Activated T-helper 2 cell treated with anti-CD3 and anti-CD28 coated beads, Interferon-gamma antibody, Interleukin-2, Interleukin-4, amounts not matched to agents 10 μg/mL and 5 μg/mL and 100 μg/mL, durations not matched to agents 14 hours and 24 hours and 36 hours (primary cell): ENCODE measurements around the gene TMEM222. TPM values are rescaled to one million over a fixed set of nuclear protein-coding genes. Genes with fewer than 3 reads are reported as not detected.
A peak's percentile ranks its signal among the peaks of the same experiment; 100 is the strongest.
"Not testable (repeated sequence)": the region's sequence is repeated elsewhere in the genome, so short reads cannot be mapped to it uniquely, and the experiment has no call there.

ENCODE experiments used
- DNase-seq: peaks from one replicate; pipeline ENCODE4 v3.0.0; 2021; ENCODE audit warnings: low spot score
- H3K27ac Mint-ChIP-seq: one replicate; pipeline ENCODE4 v1.8.0; 2021; ENCODE audit warnings: mixed read lengths
- H3K27me3 Mint-ChIP-seq: one replicate; pipeline ENCODE4 v1.8.0; 2021; ENCODE audit warnings: low read depth, mixed read lengths
- H3K36me3 Mint-ChIP-seq: one replicate; pipeline ENCODE4 v1.8.0; 2021; ENCODE audit warnings: low read depth, mixed read lengths
- H3K4me1 Mint-ChIP-seq: one replicate; pipeline ENCODE4 v1.8.0; 2021; ENCODE audit warnings: low read depth, mixed read lengths
- H3K4me3 Mint-ChIP-seq: one replicate; pipeline ENCODE4 v1.8.0; 2021; ENCODE audit warnings: low read depth, mild to moderate bottlenecking, moderate library complexity, mixed read lengths
- H3K9me3 Mint-ChIP-seq: one replicate; pipeline ENCODE4 v1.8.0; 2021; ENCODE audit warnings: mixed read lengths
- intact Hi-C: fragments of 100-400 bp; cut with micrococcal nuclease; formaldehyde crosslinking; loops from one replicate; pipeline ENCODE4 v1.15.1; 2023
- total RNA-seq: library from RNA; stranded (reverse); gene quantifications from 2 replicates; pipeline ENCODE4 v1.2.3, GENCODE V29; 2022

The TMEM222 gene, protein sequence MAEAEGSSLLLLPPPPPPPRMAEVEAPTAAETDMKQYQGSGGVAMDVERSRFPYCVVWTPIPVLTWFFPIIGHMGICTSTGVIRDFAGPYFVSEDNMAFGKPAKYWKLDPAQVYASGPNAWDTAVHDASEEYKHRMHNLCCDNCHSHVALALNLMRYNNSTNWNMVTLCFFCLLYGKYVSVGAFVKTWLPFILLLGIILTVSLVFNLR
- total RNA-seq: 32.1 and 35.7 TPM in 2 replicates

DNA sequence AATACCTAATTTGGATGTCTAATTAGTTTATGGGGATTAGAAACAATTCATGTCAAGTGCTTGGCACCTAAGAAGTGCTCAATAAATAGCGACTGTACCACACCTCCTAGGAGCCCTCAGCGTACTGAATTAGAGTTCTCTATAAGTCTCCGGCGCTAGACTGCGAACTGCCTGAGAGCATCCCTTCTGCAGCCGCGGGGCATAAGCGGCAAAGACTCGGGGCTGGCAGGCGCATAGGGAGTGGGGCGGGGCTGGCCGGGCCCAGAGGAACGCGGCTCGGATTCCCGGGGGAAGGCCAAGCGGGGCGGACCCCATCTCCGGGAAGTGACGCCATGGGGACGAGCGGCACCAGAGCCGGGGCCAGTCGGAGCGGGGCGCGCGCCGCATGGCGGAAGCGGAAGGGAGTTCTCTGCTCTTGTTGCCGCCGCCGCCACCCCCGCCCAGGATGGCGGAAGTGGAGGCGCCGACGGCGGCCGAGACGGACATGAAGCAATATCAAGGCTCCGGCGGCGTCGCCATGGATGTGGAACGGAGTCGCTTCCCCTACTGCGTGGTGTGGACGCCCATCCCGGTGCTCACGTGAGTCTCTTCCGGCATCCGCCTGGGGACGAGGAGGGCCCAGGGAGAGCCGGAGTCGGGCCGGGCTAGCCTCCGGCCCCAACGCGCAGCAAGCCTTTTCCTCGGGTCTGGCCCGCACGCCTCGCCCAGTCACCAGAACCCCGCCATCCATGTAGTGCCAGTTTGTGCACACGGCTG lies at the start of gene TMEM222:
Gene TMEM222 (plus strand): TSS at position 351 of the 756 bp plus-strand sequence. CDS start 35 bp downstream, at position 386.
- intact Hi-C loops: loop anchor here (1.0 to 5.0 kb wide), 3 partner anchors 19 to 450 kb away; partner anchors contain the start of genes FAM76A and STX12

DNA sequence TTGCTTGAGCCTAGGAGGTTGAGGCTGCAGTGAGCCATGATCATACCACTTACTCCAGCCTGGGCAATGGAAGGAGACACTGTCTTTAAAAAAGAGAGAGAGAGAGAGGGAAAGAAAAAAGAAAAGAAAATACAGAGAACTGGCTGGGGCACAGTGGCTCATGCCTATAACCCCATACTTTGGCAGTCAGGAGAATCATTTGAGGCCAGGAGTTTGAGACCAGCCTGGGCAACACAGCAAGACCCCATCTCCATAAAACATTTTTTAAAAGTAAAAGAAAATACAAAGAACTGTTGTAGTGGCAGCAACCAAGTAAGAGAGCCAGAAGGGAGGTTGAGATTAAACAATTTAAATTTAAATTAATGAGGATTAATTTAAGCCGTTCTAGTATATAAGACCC lies 47.8 kb upstream of the TMEM222 start:
- no peak overlapping the region for H3K4me3 Mint-ChIP-seq
- peaks cover 6% of the 10 kb centered on the region for H3K9me3 Mint-ChIP-seq
- no peaks in the 10 kb centered on the region for H3K4me1 Mint-ChIP-seq
- peaks cover 11% of the 10 kb centered on the region for H3K36me3 Mint-ChIP-seq
- no peak overlapping the region for H3K27ac Mint-ChIP-seq
- no peaks in the 10 kb centered on the region for H3K27me3 Mint-ChIP-seq
- DNase-seq: no peak
- intact Hi-C loops: no loop called here

More for the DNA sequence above, at the start of gene TMEM222:
- peak; percentile 97 for DNase-seq
- peaks cover 24% of the 10 kb centered on the region for H3K4me1 Mint-ChIP-seq
- H3K9me3 Mint-ChIP-seq: no peaks in the 10 kb centered on the region
- H3K4me3 Mint-ChIP-seq: peak within 1 kb of the TSS; percentile 97
- H3K36me3 Mint-ChIP-seq: peaks cover 36% of the 10 kb centered on the region
- H3K27me3 Mint-ChIP-seq: peaks cover 3% of the 10 kb centered on the region
- H3K27ac Mint-ChIP-seq: peak within 1 kb of the TSS; percentile 90

DNA sequence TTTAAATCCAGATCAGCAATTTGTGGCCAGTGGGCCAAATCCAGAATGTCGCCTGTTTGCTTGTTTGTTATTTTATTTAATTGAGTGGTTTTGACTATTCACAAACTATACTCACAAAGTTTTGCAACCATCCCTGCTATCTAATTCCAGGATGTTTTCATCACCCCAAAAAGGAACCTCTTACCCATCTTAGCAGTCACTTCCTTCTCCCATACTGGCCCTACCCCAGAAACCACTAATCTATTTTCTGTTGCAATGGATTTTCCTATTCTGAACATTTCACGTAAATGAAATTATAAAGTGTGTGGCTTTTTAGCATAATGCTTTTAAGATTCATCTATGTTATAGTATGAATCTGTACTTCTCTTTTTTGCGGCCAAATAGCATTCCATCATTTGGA lies 46.3 kb upstream of the TMEM222 start:
- intact Hi-C loops: no loop called here
- Mint-ChIP-seq H3K4me3 (no peak overlapping the region), H3K9me3 (peaks cover 6% of the 10 kb centered on the region), H3K36me3 (peaks cover 9% of the 10 kb centered on the region), H3K4me1 (no peaks in the 10 kb centered on the region), H3K27ac (no peak overlapping the region), H3K27me3 (no peaks in the 10 kb centered on the region)
- DNase-seq: no peak

DNA sequence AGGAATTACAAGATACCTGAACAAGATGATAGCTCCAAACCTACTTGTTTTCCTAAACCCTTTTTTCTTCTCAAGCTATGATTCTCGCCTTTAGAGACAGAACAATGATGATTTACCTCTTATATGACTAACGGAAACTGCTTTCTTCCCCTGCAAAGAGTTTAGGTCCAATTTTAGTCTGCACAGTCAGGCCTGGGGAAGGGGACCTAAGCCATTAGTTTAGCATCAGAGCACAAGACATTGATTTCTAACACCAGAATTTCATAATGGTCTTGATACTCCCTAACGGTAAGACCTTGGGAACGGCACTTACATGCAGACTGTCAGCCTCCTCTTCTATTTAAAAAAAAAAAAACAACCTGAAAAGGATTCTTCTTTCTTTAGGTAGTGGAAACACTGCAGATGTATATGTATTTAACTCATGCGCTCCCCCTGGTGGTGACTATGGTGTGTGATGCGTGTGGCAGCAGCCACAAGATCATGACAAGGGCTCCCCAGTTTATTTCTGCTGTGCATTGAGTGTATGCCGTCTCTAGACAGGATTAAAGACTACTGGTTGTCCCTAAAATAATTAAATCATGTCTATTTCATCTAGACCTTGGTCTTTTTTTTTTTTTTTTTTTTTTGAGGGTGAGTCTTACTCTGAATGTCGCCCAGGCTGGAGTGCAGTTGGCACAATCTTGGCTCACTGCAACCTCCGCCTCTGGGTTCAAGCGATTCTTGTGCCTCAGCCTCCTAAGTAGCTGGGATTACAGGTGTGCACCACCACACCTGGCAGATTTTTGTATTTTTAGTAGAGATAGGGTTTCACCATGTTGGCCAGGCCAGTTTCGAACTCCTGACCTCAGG lies 37.3 kb upstream of the TMEM222 start:
- H3K27me3 Mint-ChIP-seq: no peaks in the 10 kb centered on the region
- intact Hi-C loops: loop anchor here (1.0 kb wide), 3 partner anchors 86 to 240 kb away; no protein-coding TSS in a partner anchor
- H3K36me3 Mint-ChIP-seq: peaks cover 12% of the 10 kb centered on the region
- no peaks in the 10 kb centered on the region for H3K4me1 Mint-ChIP-seq
- peak; percentile 75 for DNase-seq
- H3K9me3 Mint-ChIP-seq: no peaks in the 10 kb centered on the region
- H3K27ac Mint-ChIP-seq: no peak overlapping the region
- H3K4me3 Mint-ChIP-seq: no peak overlapping the region

GRCh38 chr1:27285274-27285660 lies 36.7 kb upstream of the TMEM222 start:
- peaks cover 13% of the 10 kb centered on the region for H3K36me3 Mint-ChIP-seq
- no peak overlapping the region for H3K27ac Mint-ChIP-seq
- no peaks in the 10 kb centered on the region for H3K4me1 Mint-ChIP-seq

DNA sequence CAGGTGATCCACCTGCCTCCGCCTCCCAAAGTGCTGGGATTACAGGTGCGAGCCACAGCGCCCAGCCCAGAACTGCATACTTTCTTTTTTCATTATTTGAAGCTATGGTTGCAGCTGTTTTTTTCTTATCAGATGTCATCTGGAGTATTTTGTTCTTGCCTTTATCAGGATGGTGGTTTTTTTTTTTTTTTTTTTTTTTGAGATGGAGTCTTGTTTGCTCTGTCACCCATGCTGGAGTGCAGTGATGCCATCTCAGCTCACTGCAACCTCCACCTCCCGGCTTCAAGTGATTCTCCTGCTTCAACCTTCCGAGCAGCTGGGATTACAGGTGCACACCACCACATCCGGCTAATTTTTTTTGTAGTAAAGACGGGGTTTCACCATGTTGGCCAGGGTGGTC lies 36.1 kb upstream of the TMEM222 start:
- intact Hi-C loops, H3K4me1 Mint-ChIP-seq, H3K9me3 Mint-ChIP-seq, H3K27me3 Mint-ChIP-seq, H3K4me3 Mint-ChIP-seq, DNase-seq, H3K27ac Mint-ChIP-seq: not testable (repeated sequence)
- H3K36me3 Mint-ChIP-seq: peaks cover 17% of the 10 kb centered on the region

More at GRCh38 chr1:27285274-27285660, 36.7 kb upstream of the TMEM222 start:
- Mint-ChIP-seq H3K4me3 (no peak overlapping the region), H3K9me3 (no peaks in the 10 kb centered on the region), H3K27me3 (no peaks in the 10 kb centered on the region)
- intact Hi-C loops: no loop called here
- DNase-seq: no peak

DNA sequence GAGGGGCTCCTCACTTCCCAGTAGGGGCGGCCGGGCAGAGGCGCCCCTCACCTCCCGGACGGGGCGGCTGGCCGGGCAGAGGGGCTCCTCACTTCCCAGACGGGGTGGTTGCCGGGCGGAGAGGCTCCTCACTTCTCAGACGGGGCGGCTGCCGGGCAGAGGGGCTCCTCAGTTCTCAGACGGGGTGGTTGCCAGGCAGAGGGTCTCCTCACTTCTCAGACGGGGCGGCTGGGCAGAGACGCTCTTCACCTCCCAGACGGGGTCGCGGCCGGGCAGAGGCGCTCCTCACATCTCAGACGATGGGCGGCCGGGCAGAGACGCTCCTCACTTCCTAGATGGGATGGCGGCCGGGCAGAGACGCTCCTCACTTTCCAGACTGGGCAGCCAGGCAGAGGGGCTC lies 32.8 kb upstream of the TMEM222 start:
- H3K36me3 Mint-ChIP-seq: peaks cover 16% of the 10 kb centered on the region
- not testable (repeated sequence) for H3K27ac Mint-ChIP-seq

GRCh38 chr1:27290581-27290980 lies 31.4 kb upstream of the TMEM222 start:
- H3K27ac Mint-ChIP-seq: no peak overlapping the region
- intact Hi-C loops: no loop called here

More for the DNA sequence above, 32.8 kb upstream of the TMEM222 start:
- H3K4me3 Mint-ChIP-seq, intact Hi-C loops, H3K4me1 Mint-ChIP-seq, DNase-seq, H3K27me3 Mint-ChIP-seq, H3K9me3 Mint-ChIP-seq: not testable (repeated sequence)

GRCh38 chr1:27292106-27292505 lies 29.9 kb upstream of the TMEM222 start:
- H3K36me3 Mint-ChIP-seq: peaks cover 24% of the 10 kb centered on the region
- no peak overlapping the region for H3K4me3 Mint-ChIP-seq
- no peaks in the 10 kb centered on the region for H3K27me3 Mint-ChIP-seq
- peaks cover 1% of the 10 kb centered on the region for H3K4me1 Mint-ChIP-seq
- DNase-seq: no peak
- intact Hi-C loops: no loop called here
- H3K9me3 Mint-ChIP-seq: no peaks in the 10 kb centered on the region
- no peak overlapping the region for H3K27ac Mint-ChIP-seq

More at GRCh38 chr1:27290581-27290980, 31.4 kb upstream of the TMEM222 start:
- no peak overlapping the region for H3K4me3 Mint-ChIP-seq
- peaks cover 19% of the 10 kb centered on the region for H3K36me3 Mint-ChIP-seq
- no peaks in the 10 kb centered on the region for H3K9me3 Mint-ChIP-seq
- no peaks in the 10 kb centered on the region for H3K27me3 Mint-ChIP-seq
- no peaks in the 10 kb centered on the region for H3K4me1 Mint-ChIP-seq
- DNase-seq: no peak

- no peak overlapping the region for H3K4me3 Mint-ChIP-seq
- peaks cover 17% of the 10 kb centered on the region for H3K36me3 Mint-ChIP-seq
- intact Hi-C loops: no loop called here
- peaks cover 1% of the 10 kb centered on the region for H3K4me1 Mint-ChIP-seq
- no peak for DNase-seq
- no peaks in the 10 kb centered on the region for H3K27me3 Mint-ChIP-seq
- H3K27ac Mint-ChIP-seq: no peak overlapping the region
- H3K9me3 Mint-ChIP-seq: no peaks in the 10 kb centered on the region
Observed at GRCh38 chr1:27293915-27294314, 28.0 kb upstream of the TMEM222 start.

- no peaks in the 10 kb centered on the region for H3K27me3 Mint-ChIP-seq
- no peak overlapping the region for H3K27ac Mint-ChIP-seq
- peaks cover 3% of the 10 kb centered on the region for H3K4me1 Mint-ChIP-seq
- peak; percentile 49 for DNase-seq
- no peaks in the 10 kb centered on the region for H3K9me3 Mint-ChIP-seq
- no peak overlapping the region for H3K4me3 Mint-ChIP-seq
- H3K36me3 Mint-ChIP-seq: peaks cover 14% of the 10 kb centered on the region
- intact Hi-C loops: no loop called here
Observed at GRCh38 chr1:27296773-27297291, 25.1 kb upstream of the TMEM222 start.

GRCh38 chr1:27297903-27298302 lies 24.1 kb upstream of the TMEM222 start:
- Mint-ChIP-seq H3K36me3 (peaks cover 12% of the 10 kb centered on the region), H3K4me3 (no peak overlapping the region), H3K9me3 (no peaks in the 10 kb centered on the region), H3K27me3 (no peaks in the 10 kb centered on the region), H3K27ac (no peak overlapping the region), H3K4me1 (peaks cover 3% of the 10 kb centered on the region)
- DNase-seq: no peak
- intact Hi-C loops: no loop called here
